A549 (cell line): Measurements from ENCODE around the gene PGAP3. TPM values are rescaled to one million over a fixed set of nuclear protein-coding genes. Genes with fewer than 3 reads are reported as not detected.

Experiments used
- ATAC-seq, 2 experiments: fragments of 200-7000 bp in 1 of 2; fragments of >200 bp in 1 of 2; cut with Nextera tagmentation in 1 of 2; cut with Tn5 transposase in 1 of 2; 3 replicates each; pipeline versions ENCODE4 v1.8.0 to v1.9.1; 2018 to 2020; ENCODE audit warnings: mild to moderate bottlenecking in 1 of 2, moderate library complexity in 1 of 2
- CTCF ChIA-PET: fragments of 300-600 bp; sonication (Branson Sonifier 250); formaldehyde crosslinking; extraction: SDS; loops from one replicate; lab custom pipeline; 2021; ENCODE audit warnings: antibody characterized with exemption, inconsistent platforms; lab: Yijun Ruan, JAX
- POLR2A ChIA-PET: fragments of 350-600 bp; formaldehyde crosslinking; extraction: SDS; loops from one replicate; lab custom pipeline; 2021; ENCODE audit warnings: antibody characterized with exemption, inconsistent platforms; lab: Yijun Ruan, JAX
- DNase-seq, 2 experiments: peaks; one replicate each; pipeline versions ENCODE4 v3.0.0 to v3.0.0-alpha.2; 2011 to 2016; ENCODE audit warnings: low read depth in 1 of 2, low spot score in 1 of 2
- FAIRE-seq: peaks from 2 replicates; lab custom pipeline; 2011; peaks lifted over from hg19 to GRCh38; lab: Jason Lieb, UNC
- H3K27ac ChIP-seq, 2 experiments: fragments of >200 bp; sonication (Bioruptor Twin); formaldehyde crosslinking; 3 replicates each; pipeline ENCODE4 v1.5.1; 2016 to 2017
- H3K4me1 ChIP-seq: fragments of >200 bp; sonication (Bioruptor Twin); formaldehyde crosslinking; 3 replicates; pipeline ENCODE4 v1.6.1; 2016
- H3K4me2 ChIP-seq: fragments of >200 bp; sonication (Bioruptor Twin); formaldehyde crosslinking; 3 replicates; pipeline ENCODE4 v1.6.1; 2016
- H3K4me3 ChIP-seq: fragments of >200 bp; sonication (Bioruptor Twin); formaldehyde crosslinking; 3 replicates; pipeline ENCODE4 v1.5.1; 2016
- H3K9me3 ChIP-seq: fragments of >200 bp; sonication (Bioruptor Twin); formaldehyde crosslinking; 3 replicates; pipeline ENCODE4 v1.6.1; 2016
- BCL3 ChIP-seq: fragments of >200 bp; sonication (Bioruptor Twin); formaldehyde crosslinking; IDR thresholded peaks from 3 replicates; pipeline ENCODE4 v1.6.1; 2016
- CBX2 ChIP-seq: fragments of 200-600 bp; sonication (generic); IDR thresholded peaks from 2 replicates; pipeline ENCODE4 v1.6.1; 2016; ENCODE audit warnings: low read depth, mild to moderate bottlenecking, borderline replicate concordance
- CBX8 ChIP-seq: fragments of 200-600 bp; sonication (generic); IDR thresholded peaks from 2 replicates; pipeline ENCODE4 v1.6.1; 2016
- CEBPB ChIP-seq, 2 experiments: fragments of >200 bp in 1 of 2; sonication (Bioruptor Twin) in 1 of 2; formaldehyde crosslinking in 1 of 2; IDR thresholded peaks; 2 replicates each; pipeline ENCODE4 v1.6.1; 2012 to 2016
- CHD4 ChIP-seq: fragments of 200-600 bp; sonication (generic); IDR thresholded peaks from 2 replicates; pipeline ENCODE4 v1.6.1; 2016; ENCODE audit warnings: antibody characterized with exemption, mild to moderate bottlenecking, borderline replicate concordance
- ESRRA ChIP-seq: fragments of 150-350 bp; IDR thresholded peaks from 2 replicates; pipeline ENCODE4 v1.6.1; 2014; ENCODE audit warnings: mild to moderate bottlenecking, low read length, borderline replicate concordance
- FOSB ChIP-seq: fragments of 250-450 bp; sonication (Bioruptor Pico); IDR thresholded peaks from 2 replicates; pipeline ENCODE4 v1.5.0; 2020; ENCODE audit warnings: mild to moderate bottlenecking, moderate library complexity
- HDAC2 ChIP-seq: fragments of 200-600 bp; sonication (generic); IDR thresholded peaks from 2 replicates; pipeline ENCODE4 v1.6.1; 2016
- HOXB13 ChIP-seq: fragments of 250-450 bp; sonication (Bioruptor Pico); IDR thresholded peaks from 2 replicates; pipeline ENCODE4 v1.5.0; 2020; ENCODE audit warnings: low read depth, mild to moderate bottlenecking, moderate library complexity
- JUN ChIP-seq, 2 experiments: fragments of >200 bp; sonication (Bioruptor Twin); formaldehyde crosslinking; IDR thresholded peaks; 2 replicates in 1 of 2; 3 replicates in 1 of 2; pipeline ENCODE4 v1.6.1; 2016 to 2017
- KDM1A ChIP-seq: fragments of 200-600 bp; sonication (generic); IDR thresholded peaks from 2 replicates; pipeline ENCODE4 v1.6.1; 2016; ENCODE audit warnings: low read depth, mild to moderate bottlenecking
- MAZ ChIP-seq: fragments of 150-350 bp; IDR thresholded peaks from 2 replicates; pipeline ENCODE4 v1.6.1; 2014; ENCODE audit warnings: antibody characterized with exemption, low read depth, low read length, borderline replicate concordance
- MYC ChIP-seq: IDR thresholded peaks from 2 replicates; pipeline ENCODE4 v1.6.1; 2012; ENCODE audit warnings: mild to moderate bottlenecking, inconsistent platforms, low read length, improper control_type of control experiment, borderline replicate concordance
- NR3C1 ChIP-seq: fragments of >200 bp; sonication (Bioruptor Twin); formaldehyde crosslinking; IDR thresholded peaks from 3 replicates; pipeline ENCODE4 v1.6.1; 2017
- PHF8 ChIP-seq: fragments of 200-600 bp; sonication (generic); IDR thresholded peaks from 2 replicates; pipeline ENCODE4 v1.6.1; 2016; ENCODE audit warnings: low read depth, mild to moderate bottlenecking, antibody characterized with exemption, moderate library complexity, borderline replicate concordance
- POLR2A ChIP-seq: IDR thresholded peaks from 2 replicates; pipeline ENCODE4 v1.6.1; 2012; ENCODE audit warnings: mild to moderate bottlenecking, low read length
- POLR2AphosphoS2 ChIP-seq: conservative IDR thresholded peaks from 2 replicates; pipeline ENCODE4 v1.6.1; 2012; ENCODE audit warnings: low read length, improper control_type of control experiment, inconsistent platforms
- RAD21 ChIP-seq, 2 experiments: fragments of >200 bp in 1 of 2; sonication (Bioruptor Twin) in 1 of 2; formaldehyde crosslinking in 1 of 2; IDR thresholded peaks in 1 of 2; conservative IDR thresholded peaks in 1 of 2; 2 replicates in 1 of 2; 3 replicates in 1 of 2; pipeline ENCODE4 v1.6.1; 2012 to 2018; ENCODE audit warnings: inconsistent platforms in 1 of 2
- RARB ChIP-seq: fragments of 250-450 bp; sonication (Bioruptor Pico); IDR thresholded peaks from 2 replicates; pipeline ENCODE4 v1.8.0; 2021; ENCODE audit warnings: mild to moderate bottlenecking, moderate library complexity
- REST ChIP-seq: fragments of 200-600 bp; sonication (generic); IDR thresholded peaks from 2 replicates; pipeline ENCODE4 v1.6.1; 2016; ENCODE audit warnings: antibody characterized with exemption, mild to moderate bottlenecking, moderate library complexity
- RNF2 ChIP-seq: fragments of 200-600 bp; sonication (generic); IDR thresholded peaks from 2 replicates; pipeline ENCODE4 v1.6.1; 2016; ENCODE audit warnings: low read depth, mild to moderate bottlenecking, antibody characterized with exemption, moderate library complexity, borderline replicate concordance
- SREBF2 ChIP-seq: fragments of 450-650 bp; IDR thresholded peaks from 2 replicates; pipeline ENCODE4 v1.6.1; 2014; ENCODE audit warnings: mild to moderate bottlenecking, moderate library complexity
- ZFP36 ChIP-seq: fragments of 450-650 bp; IDR thresholded peaks from 2 replicates; pipeline ENCODE4 v1.6.1; 2014; ENCODE audit warnings: borderline replicate concordance; ENCODE audit not compliant: partially characterized antibody
- ZSCAN20 ChIP-seq: fragments of 250-450 bp; sonication (Bioruptor Pico); IDR thresholded peaks from 2 replicates; pipeline ENCODE4 v1.8.0; 2022; ENCODE audit warnings: mild to moderate bottlenecking, moderate library complexity
- WGBS: methylation state at CpG from one replicate; pipeline ENCODE4 v1.1.6; 2017; ENCODE audit errors: missing lambda C conversion rate; 5-methylcytosine and 5-hydroxymethylcytosine counted together
- polyA plus RNA-seq, 4 experiments: library from polyadenylated mRNA; depleted of rRNA in 3 of 4; stranded (reverse); fragments of >200 nt; fragmentation: RNase III in 1 of 4; extraction: RNeasy Plus Mini Kit Qiagen cat#74134 plus additional on column Dnase treatment in 1 of 4; gene quantifications; 2 replicates in 3 of 4; 3 replicates in 1 of 4; pipeline ENCODE4 v1.2.3, GENCODE V29; 2011 to 2017
- TF ChIP-seq, protein P1 (sequence below): fragments of 250-450 bp; sonication (Bioruptor Pico); IDR thresholded peaks from 2 replicates; pipeline ENCODE4 v1.5.0; 2021; ENCODE audit warnings: mild to moderate bottlenecking, moderate library complexity, borderline replicate concordance

PGAP3 gene
- polyA plus RNA-seq, 2 of the 4 experiments (the other 2 are of a cell fraction) = 7.3 to 8.5 TPM

DNA sequence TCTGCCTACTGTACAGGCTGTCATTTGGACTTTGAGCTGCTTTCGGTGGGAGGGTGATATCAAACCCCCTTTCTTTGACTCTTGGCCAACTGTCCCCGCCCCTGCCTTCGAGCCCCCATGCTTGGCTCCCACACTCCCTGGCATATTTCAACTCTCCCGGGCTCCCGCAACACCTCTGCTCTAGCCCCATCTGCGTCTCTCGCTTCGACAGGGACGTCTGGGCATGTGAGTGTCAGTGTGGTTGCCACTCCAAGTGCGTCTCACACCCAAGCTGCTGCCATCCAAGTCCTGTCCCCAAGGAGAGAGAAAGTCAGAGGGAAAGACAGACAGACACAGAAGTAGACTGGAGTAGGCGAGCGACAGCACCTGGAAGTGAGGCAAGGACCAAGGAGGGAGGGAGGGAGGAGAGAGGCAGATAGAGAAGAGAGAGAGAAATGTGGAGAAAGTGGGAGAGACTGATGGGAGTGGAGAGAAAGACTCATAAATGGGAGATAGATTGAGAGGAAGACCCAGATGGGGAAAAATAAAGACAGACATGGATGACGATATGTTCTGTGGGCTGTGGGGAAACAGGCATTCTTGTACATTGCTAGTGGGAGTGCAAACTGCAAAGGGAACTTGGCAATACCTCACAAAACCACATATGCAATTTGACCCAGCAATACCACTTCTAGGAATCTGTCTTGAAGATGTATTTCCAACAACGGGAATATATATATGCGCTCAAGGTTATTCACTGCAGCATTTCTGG lies 39.1 kb downstream of the PGAP3 start:
- no peaks in the 10 kb centered on the region; the same call in 2 of the 3 replicates for H3K4me1 ChIP-seq
- DNase-seq (no peak), FAIRE-seq (no peak), ATAC-seq (no peak)
- no peak overlapping the region for H3K27ac ChIP-seq
- no peaks in the 10 kb centered on the region for H3K9me3 ChIP-seq
- no peak overlapping the region for H3K4me2 ChIP-seq
- WGBS = 93% methylated on average over 15 of the region's 15 CpGs
- no peak overlapping the region for H3K4me3 ChIP-seq
- TF ChIP-seq PHF8 (no peak), ESRRA (no peak), SREBF2 (no peak), ZFP36 (no peak), BCL3 (no peak), FOSB (CRISPR knock-in tag) (no peak), JUN (IDR thresholded peaks at IDR 0.05) (no peak), KDM1A (no peak), CHD4 (no peak), ZSCAN20 (no peak)
- TF ChIP-seq, protein P1, sequence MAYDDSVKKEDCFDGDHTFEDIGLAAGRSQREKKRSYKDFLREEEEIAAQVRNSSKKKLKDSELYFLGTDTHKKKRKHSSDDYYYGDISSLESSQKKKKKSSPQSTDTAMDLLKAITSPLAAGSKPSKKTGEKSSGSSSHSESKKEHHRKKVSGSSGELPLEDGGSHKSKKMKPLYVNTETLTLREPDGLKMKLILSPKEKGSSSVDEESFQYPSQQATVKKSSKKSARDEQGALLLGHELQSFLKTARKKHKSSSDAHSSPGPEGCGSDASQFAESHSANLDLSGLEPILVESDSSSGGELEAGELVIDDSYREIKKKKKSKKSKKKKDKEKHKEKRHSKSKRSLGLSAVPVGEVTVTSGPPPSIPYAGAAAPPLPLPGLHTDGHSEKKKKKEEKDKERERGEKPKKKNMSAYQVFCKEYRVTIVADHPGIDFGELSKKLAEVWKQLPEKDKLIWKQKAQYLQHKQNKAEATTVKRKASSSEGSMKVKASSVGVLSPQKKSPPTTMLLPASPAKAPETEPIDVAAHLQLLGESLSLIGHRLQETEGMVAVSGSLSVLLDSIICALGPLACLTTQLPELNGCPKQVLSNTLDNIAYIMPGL (CRISPR knock-in tag) = no peak
- CTCF ChIA-PET = interaction anchor here (1.0 to 48.4 kb wide), 3 partner anchors 32 to 427 kb away, joined by 3 to 1581 read pairs (median 1391); partner anchors contain the start of genes ERBB2, NEUROD2, PGAP3 and PNMT
- POLR2A ChIA-PET = no interaction called here

DNA sequence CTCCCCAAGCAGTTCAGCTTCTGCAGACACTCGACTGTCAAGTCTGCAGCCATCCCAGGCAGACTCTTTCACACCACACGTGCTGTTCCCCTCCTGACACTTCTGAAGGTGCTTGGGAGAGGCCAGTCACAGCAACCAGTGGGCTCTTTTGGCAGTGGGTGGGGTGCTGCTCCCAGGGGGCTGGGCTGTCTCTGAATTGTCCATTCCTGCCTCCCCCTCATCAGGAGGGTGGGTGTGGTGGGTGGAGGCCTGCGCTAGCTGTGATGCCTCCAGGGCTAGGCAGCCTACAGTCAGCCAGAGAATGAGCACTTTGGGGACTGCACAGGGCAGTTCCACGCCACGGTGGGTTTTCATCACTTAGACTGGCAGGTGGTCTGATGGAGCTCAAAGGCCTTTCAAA lies 40.6 kb downstream of the PGAP3 start:
- CTCF ChIA-PET = interaction anchor here (1.0 to 48.4 kb wide), 4 partner anchors 30 to 106 kb away, joined by 3 to 1581 read pairs (median 697); partner anchors contain the start of genes ERBB2, MIEN1, NEUROD2 and PGAP3
- POLR2A ChIA-PET = no interaction called here
- TF ChIP-seq POLR2A (no peak), RARB (no peak), MYC (no peak), HOXB13 (CRISPR knock-in tag) (no peak), REST (no peak), RNF2 (no peak), CHD4 (no peak), CBX2 (no peak), MAZ (no peak), CBX8 (no peak), HDAC2 (no peak), ZSCAN20 (no peak), POLR2AphosphoS2 (no peak), RAD21 (conservative IDR thresholded peaks at IDR 0.05 in 1 of 2, IDR thresholded peaks at IDR 0.05 in 1 of 2) (no peak), NR3C1 (no peak), CEBPB (IDR thresholded peaks at IDR 0.05) (no peak)

More for the DNA sequence above, 40.6 kb downstream of the PGAP3 start:
- no peaks in the 10 kb centered on the region for H3K9me3 ChIP-seq
- no peak overlapping the region for H3K27ac ChIP-seq
- DNase-seq (no peak), FAIRE-seq (no peak), ATAC-seq (no peak)
- no peak overlapping the region for H3K4me2 ChIP-seq
- H3K4me1 ChIP-seq = peaks cover 7% of the 10 kb centered on the region; the same call in 2 of the 3 replicates
- H3K4me3 ChIP-seq = no peak overlapping the region
- WGBS = 91% methylated on average over 5 of the region's 5 CpGs
